SK-N-SH treated with all-trans-retinoic acid at 6 μM for 48 hours (cell line): Measurements from ENCODE around the gene SERPINE1.
A peak's percentile ranks its signal among the peaks of the same experiment; 100 is the strongest.

ENCODE experiments used
- ATAC-seq: fragments of 200-7000 bp; cut with Tn5 transposase; 3 replicates; pipeline ENCODE4 v1.9.1; 2020; ENCODE audit warnings: mild to moderate bottlenecking, moderate library complexity
- ARNTL ChIP-seq: fragments of 450-650 bp; formaldehyde crosslinking; IDR thresholded peaks from 2 replicates; pipeline ENCODE4 v1.5.0; 2020; ENCODE audit warnings: low read depth, mild to moderate bottlenecking, moderate library complexity, borderline replicate concordance
- BACH2 ChIP-seq: fragments of 250-450 bp; sonication (Bioruptor Pico); IDR thresholded peaks from 2 replicates; pipeline ENCODE4 v1.9.0; 2021; ENCODE audit warnings: mild to moderate bottlenecking, borderline replicate concordance
- CSRNP3 ChIP-seq: fragments of 250-450 bp; sonication (Bioruptor Pico); IDR thresholded peaks from 2 replicates; pipeline ENCODE4 v1.5.1; 2021; ENCODE audit warnings: mild to moderate bottlenecking, moderate library complexity
- ESRRG ChIP-seq: fragments of 250-450 bp; sonication (Bioruptor Pico); IDR thresholded peaks from 2 replicates; pipeline ENCODE4 v1.6.1; 2021; ENCODE audit warnings: mild to moderate bottlenecking
- TCF4 ChIP-seq: fragments of 250-450 bp; sonication (Bioruptor Pico); IDR thresholded peaks from 2 replicates; pipeline ENCODE4 v1.8.0; 2021; ENCODE audit warnings: mild to moderate bottlenecking, moderate library complexity, borderline replicate concordance
- TOX ChIP-seq: fragments of 250-450 bp; sonication (Bioruptor Pico); IDR thresholded peaks from 2 replicates; pipeline ENCODE4 v1.8.0; 2021; ENCODE audit warnings: mild to moderate bottlenecking, moderate library complexity, borderline replicate concordance
- ZC3H10 ChIP-seq: fragments of 250-450 bp; sonication (Bioruptor Pico); IDR thresholded peaks from 2 replicates; pipeline ENCODE4 v1.5.1; 2021; ENCODE audit warnings: mild to moderate bottlenecking, moderate library complexity
- ZFP3 ChIP-seq: fragments of 250-450 bp; sonication (Bioruptor Pico); IDR thresholded peaks from 2 replicates; pipeline ENCODE4 v1.5.0; 2020; ENCODE audit warnings: mild to moderate bottlenecking, moderate library complexity
- ZFP30 ChIP-seq: fragments of 450-650 bp; formaldehyde crosslinking; IDR thresholded peaks from 2 replicates; pipeline ENCODE4 v1.5.0; 2022; ENCODE audit warnings: mild to moderate bottlenecking, moderate library complexity
- TF ChIP-seq, protein P1 (sequence below): fragments of 250-450 bp; sonication (Bioruptor Pico); IDR thresholded peaks from 2 replicates; pipeline ENCODE4 v1.8.0; 2021; ENCODE audit warnings: low read depth, mild to moderate bottlenecking, moderate library complexity, borderline replicate concordance
- TF ChIP-seq, protein P2 (sequence below): fragments of 250-450 bp; sonication (Bioruptor Pico); IDR thresholded peaks from 2 replicates; pipeline ENCODE4 v1.8.0; 2020; ENCODE audit warnings: mild to moderate bottlenecking, moderate library complexity, borderline replicate concordance

SERPINE1 gene

GRCh38 chr7:101156866-101157589 is 30.1 kb downstream of the SERPINE1 start:
- no peak for ATAC-seq
- TF ChIP-seq, protein P1, sequence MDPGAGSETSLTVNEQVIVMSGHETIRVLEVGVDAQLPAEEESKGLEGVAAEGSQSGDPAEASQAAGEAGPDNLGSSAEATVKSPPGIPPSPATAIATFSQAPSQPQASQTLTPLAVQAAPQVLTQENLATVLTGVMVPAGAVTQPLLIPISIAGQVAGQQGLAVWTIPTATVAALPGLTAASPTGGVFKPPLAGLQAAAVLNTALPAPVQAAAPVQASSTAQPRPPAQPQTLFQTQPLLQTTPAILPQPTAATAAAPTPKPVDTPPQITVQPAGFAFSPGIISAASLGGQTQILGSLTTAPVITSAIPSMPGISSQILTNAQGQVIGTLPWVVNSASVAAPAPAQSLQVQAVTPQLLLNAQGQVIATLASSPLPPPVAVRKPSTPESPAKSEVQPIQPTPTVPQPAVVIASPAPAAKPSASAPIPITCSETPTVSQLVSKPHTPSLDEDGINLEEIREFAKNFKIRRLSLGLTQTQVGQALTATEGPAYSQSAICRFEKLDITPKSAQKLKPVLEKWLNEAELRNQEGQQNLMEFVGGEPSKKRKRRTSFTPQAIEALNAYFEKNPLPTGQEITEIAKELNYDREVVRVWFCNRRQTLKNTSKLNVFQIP (CRISPR knock-in tag) = no peak
- no peak for TF ChIP-seq ZFP30

- TF ChIP-seq ZFP3 (CRISPR knock-in tag) (peak; percentile 26; the same call in 1 of the 2 replicates), ESRRG (CRISPR knock-in tag) (no peak)
- ATAC-seq = peak; percentile 70
Measured at GRCh38 chr7:101159696-101160674, 33.1 kb downstream of the SERPINE1 start.

- no peak for ATAC-seq
- TF ChIP-seq TCF4 (no peak), ARNTL (CRISPR knock-in tag) (no peak), TOX (CRISPR knock-in tag) (no peak), CSRNP3 (CRISPR knock-in tag) (no peak), ZC3H10 (CRISPR knock-in tag) (no peak), BACH2 (no peak)
- TF ChIP-seq, protein P1 (CRISPR knock-in tag) = no peak
- TF ChIP-seq, protein P2, sequence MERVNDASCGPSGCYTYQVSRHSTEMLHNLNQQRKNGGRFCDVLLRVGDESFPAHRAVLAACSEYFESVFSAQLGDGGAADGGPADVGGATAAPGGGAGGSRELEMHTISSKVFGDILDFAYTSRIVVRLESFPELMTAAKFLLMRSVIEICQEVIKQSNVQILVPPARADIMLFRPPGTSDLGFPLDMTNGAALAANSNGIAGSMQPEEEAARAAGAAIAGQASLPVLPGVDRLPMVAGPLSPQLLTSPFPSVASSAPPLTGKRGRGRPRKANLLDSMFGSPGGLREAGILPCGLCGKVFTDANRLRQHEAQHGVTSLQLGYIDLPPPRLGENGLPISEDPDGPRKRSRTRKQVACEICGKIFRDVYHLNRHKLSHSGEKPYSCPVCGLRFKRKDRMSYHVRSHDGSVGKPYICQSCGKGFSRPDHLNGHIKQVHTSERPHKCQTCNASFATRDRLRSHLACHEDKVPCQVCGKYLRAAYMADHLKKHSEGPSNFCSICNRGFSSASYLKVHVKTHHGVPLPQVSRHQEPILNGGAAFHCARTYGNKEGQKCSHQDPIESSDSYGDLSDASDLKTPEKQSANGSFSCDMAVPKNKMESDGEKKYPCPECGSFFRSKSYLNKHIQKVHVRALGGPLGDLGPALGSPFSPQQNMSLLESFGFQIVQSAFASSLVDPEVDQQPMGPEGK (CRISPR knock-in tag) = no peak
Measured at GRCh38 chr7:101160910-101161309, 34.0 kb downstream of the SERPINE1 start.

DNA sequence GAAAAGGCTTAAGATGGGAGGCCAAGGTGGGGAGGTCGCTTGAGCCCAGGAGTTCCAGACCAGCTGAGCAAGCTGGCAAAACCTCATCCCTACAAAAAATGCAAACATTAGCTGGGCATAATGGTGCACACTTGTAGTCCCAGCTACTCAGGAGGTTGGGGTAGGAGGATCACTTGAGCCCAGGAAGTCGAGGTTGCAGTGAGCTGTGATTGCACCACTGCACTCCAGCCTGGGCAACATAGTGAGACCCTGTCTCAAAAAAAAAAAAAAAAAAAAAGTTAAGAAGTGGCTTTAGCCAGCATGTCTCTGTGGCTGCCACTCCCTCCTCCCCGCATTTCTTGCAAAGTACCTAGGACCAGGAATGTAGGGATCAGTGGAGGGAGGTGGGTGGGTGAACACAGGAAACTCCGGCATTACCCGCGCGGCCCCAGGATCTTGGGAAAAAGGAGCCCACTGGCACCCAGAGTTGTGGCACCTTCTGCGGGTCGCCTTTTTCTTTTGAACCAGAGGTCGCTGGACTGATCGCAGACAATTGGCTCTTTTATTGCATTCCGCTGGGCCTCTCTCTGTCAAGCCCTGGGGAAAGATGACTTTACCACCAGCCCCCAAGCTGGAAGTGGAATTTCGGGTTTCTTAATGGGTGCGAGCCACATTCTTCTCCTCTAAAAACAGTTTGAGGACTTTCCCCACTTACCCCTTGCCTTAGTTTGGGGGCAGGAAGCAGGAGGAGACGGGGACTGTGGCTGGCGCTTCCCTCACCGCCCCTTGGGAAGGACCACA is 35.0 kb downstream of the SERPINE1 start:
- ATAC-seq = no peak

More for the DNA sequence above, 35.0 kb downstream of the SERPINE1 start:
- peak; percentile 80; the same call in 1 of the 2 replicates for TF ChIP-seq ZFP3 (CRISPR knock-in tag)
- TF ChIP-seq, protein P1 (CRISPR knock-in tag) = no peak
- TF ChIP-seq, all 23 proteins: peak for 1
